Hepatocyte (in vitro differentiated cells): Measurements from ENCODE around the gene LRIG3.

Experiments
- CTCF ChIP-seq: fragments of 200-600 bp; sonication (generic); IDR thresholded peaks from 2 replicates; pipeline ENCODE4 v1.5.1; 2016; ENCODE audit warnings: antibody characterized with exemption, mild to moderate bottlenecking; ENCODE audit not compliant: poor library complexity
- EZH2 ChIP-seq: fragments of 200-600 bp; sonication (generic); IDR thresholded peaks from 2 replicates; pipeline ENCODE4 v1.6.1; 2016; ENCODE audit warnings: antibody characterized with exemption, mild to moderate bottlenecking, borderline replicate concordance
- EZH2phosphoT487 ChIP-seq: fragments of 200-600 bp; sonication (generic); IDR thresholded peaks from one replicate; pipeline ENCODE4 v1.6.1; 2018; ENCODE audit warnings: antibody characterized with exemption, mild to moderate bottlenecking, low read depth, moderate library complexity; ENCODE audit not compliant: unreplicated experiment, severe bottlenecking

GRCh38 chr12:58961906-58962305 lies 41.6 kb upstream of the LRIG3 start:
- no peak for TF ChIP-seq CTCF
- TF ChIP-seq EZH2phosphoT487 = no peak
- TF ChIP-seq EZH2 = no peak
